Left lung (tissue), 10 donors: ENCODE data around the gene NLGN4Y. TPM values are rescaled to one million over a fixed set of nuclear protein-coding genes. Genes with fewer than 3 reads are reported as not detected.
A peak's percentile ranks its signal among the peaks of the same experiment; 100 is the strongest.

Source experiments
- ATAC-seq: fragments of 200-7000 bp; cut with Tn5 transposase; one replicate; pipeline ENCODE4 v1.9.1; 2020; ENCODE audit warnings: moderate library complexity
- DNase-seq, 4 donors: peaks; one replicate each; pipeline ENCODE4 v3.0.0-alpha.2; 2013 to 2020
- H3K27ac ChIP-seq, 2 donors: fragments of 200-600 bp; sonication (generic) in 1 of 2; one replicate each; pipeline versions ENCODE4 v1.5.0 to v1.8.0; 2020 to 2021
- H3K27me3 ChIP-seq, 2 donors: fragments of 200-600 bp; sonication (generic) in 1 of 2; one replicate each; pipeline versions ENCODE4 v1.5.0 to v1.8.0; 2020 to 2021
- H3K36me3 ChIP-seq, 2 donors: fragments of 200-600 bp; sonication (generic) in 1 of 2; one replicate each; pipeline versions ENCODE4 v1.5.0 to v1.8.0; 2020 to 2021
- H3K4me1 ChIP-seq, 2 donors: fragments of 200-600 bp; one replicate each; pipeline ENCODE4 v1.8.0; 2021
- H3K4me3 ChIP-seq, 2 donors: fragments of 200-600 bp; sonication (generic) in 1 of 2; one replicate each; pipeline versions ENCODE4 v1.5.0 to v1.8.0; 2020 to 2021; ENCODE audit warnings: mild to moderate bottlenecking in 1 of 2
- H3K9me3 ChIP-seq, 2 donors: fragments of 200-600 bp; sonication (generic) in 1 of 2; one replicate each; pipeline versions ENCODE4 v1.5.0 to v1.8.0; 2020 to 2021
- CTCF ChIP-seq, 2 donors: fragments of 200-600 bp; sonication (generic) in 1 of 2; IDR thresholded peaks; one replicate each; pipeline versions ENCODE4 v1.5.0 to v1.8.0; 2021; ENCODE audit warnings: antibody characterized with exemption in 2 of 2
- intact Hi-C, 2 donors: fragments of 100-400 bp; cut with DNase I; formaldehyde crosslinking; loops; one replicate each; pipeline versions ENCODE4 v1.11.2 to v1.14.2; 2022
- polyA plus RNA-seq, 6 donors: library from polyadenylated mRNA; unstranded; fragments of 120-200 nt; gene quantifications; one replicate each; pipeline ENCODE4 v1.2.1, GENCODE V29; 2013; ENCODE audit not compliant: insufficient read length in 6 of 6
- total RNA-seq, 2 donors: library from RNA; stranded (reverse); fragmentation: NEBNext Ultra II Directional; extraction: Animal tissue kit (Norgen Biotek cat#: 25700); gene quantifications; one replicate each; pipeline ENCODE4 v1.2.1, GENCODE V29; 2021
- donor health status: DM: no; HTN: yes; CAD: no.
- donor health status: DM: no; HTN: no; CAD: no.

NLGN4Y gene
- total and polyA plus RNA-seq, 8 donors, result 0.09 to 22.0 (median 3.2) TPM; not detected in 1

- intact Hi-C loops, result no loop called here
- no peak for TF ChIP-seq CTCF (IDR thresholded peaks at IDR 0.05)
- ATAC-seq (no peak), DNase-seq (no peak)
- Histone ChIP-seq H3K27ac (no peak overlapping the region), H3K27me3 (no peaks in the 10 kb centered on the region), H3K9me3 (no peaks in the 10 kb centered on the region), H3K4me3 (no peak overlapping the region), H3K36me3 (no peaks in the 10 kb centered on the region), H3K4me1 (no peaks in the 10 kb centered on the region)
These were observed 19.7 kb upstream of the NLGN4Y start for GRCh38 chrY:14504592-14504991.

- Histone ChIP-seq H3K9me3 (no peaks in the 10 kb centered on the region), H3K27ac (no peak overlapping the region), H3K27me3 (peaks cover 0 to 34% of the 10 kb centered on the region in 2 donors), H3K4me3 (no peak overlapping the region), H3K36me3 (no peaks in the 10 kb centered on the region), H3K4me1 (no peaks in the 10 kb centered on the region)
- ATAC-seq (no peak), DNase-seq (no peak)
- no peak for TF ChIP-seq CTCF (IDR thresholded peaks at IDR 0.05)
- intact Hi-C loops, result no loop called here
These were observed 1.9 kb upstream of the NLGN4Y start for GRCh38 chrY:14522379-14522950.

GRCh38 chrY:14523491-14524271 is 648 bp upstream of the NLGN4Y start:
- no peak for TF ChIP-seq CTCF (IDR thresholded peaks at IDR 0.05)
- Histone ChIP-seq H3K27me3 (peaks cover 0 to 34% of the 10 kb centered on the region in 2 donors), H3K36me3 (no peaks in the 10 kb centered on the region), H3K4me3 (peak overlapping the region in 1 of 2 donors; percentile 40), H3K4me1 (no peaks in the 10 kb centered on the region), H3K9me3 (no peaks in the 10 kb centered on the region), H3K27ac (no peak overlapping the region)
- intact Hi-C loops, result no loop called here
- ATAC-seq, result no peak
- DNase-seq, result no peak

- TF ChIP-seq CTCF (IDR thresholded peaks at IDR 0.05), result no peak
- H3K4me3 ChIP-seq, result peak overlapping the region in 1 of 2 donors; percentile 40
- no peaks in the 10 kb centered on the region for H3K9me3 ChIP-seq
- DNase-seq (no peak), ATAC-seq (no peak)
- no peak overlapping the region for H3K27ac ChIP-seq
- intact Hi-C loops, result no loop called here
- no peaks in the 10 kb centered on the region for H3K4me1 ChIP-seq
- peaks cover 0 to 34% of the 10 kb centered on the region in 2 donors for H3K27me3 ChIP-seq
- H3K36me3 ChIP-seq, result no peaks in the 10 kb centered on the region
These were observed 986 bp downstream of the NLGN4Y start for GRCh38 chrY:14525315-14525714.

GRCh38 chrY:14528361-14528760 is 4.0 kb downstream of the NLGN4Y start:
- DNase-seq (no peak), ATAC-seq (no peak)
- Histone ChIP-seq H3K4me1 (no peaks in the 10 kb centered on the region), H3K27me3 (peaks cover 0 to 23% of the 10 kb centered on the region in 2 donors), H3K36me3 (no peaks in the 10 kb centered on the region), H3K9me3 (no peaks in the 10 kb centered on the region), H3K27ac (no peak overlapping the region), H3K4me3 (no peak overlapping the region)
- TF ChIP-seq CTCF (IDR thresholded peaks at IDR 0.05), result no peak
- intact Hi-C loops, result no loop called here
